GM18499 (cell line): Measurements from ENCODE around the gene ZNF469.
"Not testable (repeated sequence)": the region's sequence is repeated elsewhere in the genome, so short reads cannot be mapped to it uniquely, and the experiment has no call there.

ENCODE experiments used
- ATAC-seq: cut with Tn5 transposase; IDR thresholded peaks from one replicate; pipeline ENCODE4 v1.9.1; 2021; ENCODE audit warnings: moderate number of reproducible peaks; ENCODE audit not compliant: insufficient read depth, unreplicated experiment

ZNF469 gene

DNA sequence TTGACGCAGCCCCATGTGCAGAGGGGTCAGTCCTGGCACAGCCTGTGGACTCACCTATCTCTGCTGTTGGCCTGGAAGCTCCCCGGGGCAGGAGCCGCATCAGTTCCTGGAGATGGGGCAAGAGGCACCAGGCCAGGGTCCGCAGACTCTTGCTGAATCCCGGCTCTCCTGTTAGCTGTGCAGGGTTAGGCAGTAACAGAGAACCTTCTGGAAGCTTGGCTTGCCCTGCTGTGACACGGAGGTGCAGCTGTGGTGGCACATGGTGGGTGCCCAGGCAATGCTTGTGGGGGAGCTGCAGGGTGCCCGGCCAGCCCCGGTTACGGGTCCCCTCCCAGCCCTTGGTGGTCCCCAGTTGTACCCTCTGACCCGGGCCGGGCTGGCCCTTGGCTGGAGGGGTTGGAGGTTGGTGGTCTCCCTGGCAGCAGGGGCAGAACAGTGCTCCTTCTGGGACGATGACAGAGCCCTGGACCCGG, 26.0 kb upstream of the ZNF469 start:
- ATAC-seq, result no peak

DNA sequence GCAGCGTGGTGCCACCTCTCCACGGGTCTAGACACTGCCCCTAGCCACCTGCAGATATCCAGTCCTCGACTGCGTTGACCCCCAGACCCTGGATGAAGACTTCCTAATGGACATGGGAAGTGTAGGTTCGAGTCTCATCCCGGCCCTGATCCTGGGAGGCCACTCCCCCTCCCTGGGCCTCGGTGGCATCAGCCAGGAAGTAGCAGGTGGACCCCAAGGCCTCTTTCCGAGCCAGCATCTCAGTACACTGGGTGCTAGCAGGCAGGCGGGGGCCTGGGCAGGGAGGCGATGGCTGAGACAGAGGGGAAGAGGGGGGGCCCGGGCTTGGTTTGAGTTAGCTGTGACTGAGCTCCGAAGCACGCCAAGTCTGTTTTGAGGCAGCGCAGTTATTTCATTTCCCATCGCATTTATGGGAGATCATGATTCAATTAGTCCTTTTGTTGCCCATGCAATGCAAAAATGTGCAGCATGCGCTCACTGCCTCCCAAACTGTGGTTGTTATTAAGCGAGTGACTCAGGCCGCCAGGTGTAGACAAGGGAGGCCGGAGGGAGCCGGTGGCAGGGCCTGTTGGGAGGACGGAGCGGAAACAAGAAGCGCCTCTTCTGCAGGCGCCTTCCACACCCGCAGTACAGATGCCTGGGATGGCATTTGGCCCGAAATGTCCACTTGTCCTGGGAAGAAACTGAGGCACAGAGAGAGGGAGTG, 25.3 kb upstream of the ZNF469 start:
- no peak for ATAC-seq

GRCh38 chr16:88358023-88358420, 24.7 kb upstream of the ZNF469 start:
- no peak for ATAC-seq

DNA sequence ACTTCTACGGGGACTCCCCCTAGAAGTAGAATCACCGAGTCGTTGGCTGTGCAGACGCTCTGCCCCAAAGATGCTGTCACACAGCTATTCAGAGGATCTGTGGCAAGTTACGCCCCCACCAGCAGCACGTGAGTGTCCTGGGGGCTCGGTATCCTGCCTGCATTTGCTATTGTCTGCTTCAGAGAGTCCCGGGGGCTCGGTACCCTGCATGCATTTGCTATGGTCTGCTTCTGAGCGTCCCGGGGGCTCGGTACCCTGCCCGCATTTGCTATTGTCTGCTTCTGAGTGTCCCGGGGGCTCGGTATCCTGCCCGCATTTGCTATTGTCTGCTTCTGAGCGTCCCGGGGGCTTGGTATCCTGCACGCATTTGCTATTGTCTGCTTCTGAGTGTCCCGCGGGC, 23.8 kb upstream of the ZNF469 start:
- no peak for ATAC-seq

DNA sequence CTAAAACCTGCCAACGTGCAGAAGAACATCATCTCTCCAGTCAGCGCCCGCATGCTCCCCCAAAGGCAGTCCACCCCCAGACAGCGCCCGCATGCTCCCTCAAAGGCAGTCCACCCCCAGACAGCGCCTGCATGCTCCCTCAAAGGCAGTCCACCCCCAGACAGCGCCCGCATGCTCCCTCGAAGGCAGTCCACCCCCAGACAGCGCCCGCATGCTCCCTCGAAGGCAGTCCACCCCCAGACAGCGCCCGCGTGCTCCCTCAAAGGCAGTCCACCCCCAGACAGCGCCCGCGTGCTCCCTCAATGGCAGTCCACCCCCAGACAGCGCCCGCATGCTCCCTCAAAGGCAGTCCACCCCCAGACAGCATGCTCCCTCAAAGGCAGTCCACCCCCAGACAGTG, 22.4 kb upstream of the ZNF469 start:
- not testable (repeated sequence) for ATAC-seq

DNA sequence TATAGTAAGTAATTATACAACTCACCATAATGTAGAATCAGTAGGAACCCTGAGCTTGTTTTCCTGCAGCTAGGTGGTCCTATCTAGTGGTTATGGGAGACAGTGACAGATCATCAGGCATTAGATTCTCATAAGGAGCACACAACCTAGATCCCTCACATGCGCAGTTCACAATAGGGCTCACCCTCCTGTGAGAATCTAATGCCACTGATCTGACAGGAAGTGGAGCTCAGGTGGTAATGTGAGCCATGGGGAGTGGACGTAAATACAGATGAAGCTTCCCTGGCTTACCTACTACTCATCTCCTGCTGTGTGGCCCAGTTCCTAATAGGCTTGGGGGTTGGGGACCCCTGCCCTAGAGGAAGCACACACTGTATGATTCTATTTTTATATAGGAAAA, 21.8 kb upstream of the ZNF469 start:
- no peak for ATAC-seq

GRCh38 chr16:88361775-88362174, 21.0 kb upstream of the ZNF469 start:
- no peak for ATAC-seq

- ATAC-seq, result no peak
These were observed 19.4 kb upstream of the ZNF469 start for GRCh38 chr16:88363239-88363891.

GRCh38 chr16:88365244-88365865, 17.4 kb upstream of the ZNF469 start:
- no peak for ATAC-seq

- no peak for ATAC-seq
These were observed 16.6 kb upstream of the ZNF469 start for GRCh38 chr16:88366032-88366703.

GRCh38 chr16:88366704-88367047, 16.1 kb upstream of the ZNF469 start:
- no peak for ATAC-seq

GRCh38 chr16:88367560-88367959, 15.2 kb upstream of the ZNF469 start:
- ATAC-seq, result no peak

DNA sequence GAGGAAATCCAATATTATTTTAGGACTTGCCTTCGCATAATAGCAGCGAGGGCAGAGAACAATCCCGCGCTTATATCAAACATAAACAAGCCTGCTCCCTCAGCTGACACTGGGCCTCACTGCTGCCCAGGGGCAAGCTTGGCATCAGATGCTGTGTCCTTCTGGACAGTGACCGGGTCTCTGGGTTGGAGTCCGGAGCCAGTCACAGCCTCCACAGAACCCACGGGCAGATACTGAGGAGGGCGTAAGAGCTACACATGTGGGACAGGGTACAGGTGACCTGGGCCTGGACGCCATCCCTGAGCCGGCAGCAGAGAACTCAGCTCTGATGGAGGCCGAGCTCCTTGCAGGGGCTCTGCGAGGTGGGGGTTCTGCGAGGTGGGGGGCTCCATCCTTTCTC, 14.7 kb upstream of the ZNF469 start:
- no peak for ATAC-seq

- no peak for ATAC-seq
These were observed 13.8 kb upstream of the ZNF469 start for GRCh38 chr16:88368994-88369393.

- ATAC-seq, result no peak
These were observed 13.2 kb upstream of the ZNF469 start for GRCh38 chr16:88369447-88370008.

GRCh38 chr16:88370365-88370764, 12.4 kb upstream of the ZNF469 start:
- no peak for ATAC-seq

- ATAC-seq, result no peak
These were observed 10.2 kb upstream of the ZNF469 start for GRCh38 chr16:88372522-88372921.

GRCh38 chr16:88373211-88373610, 9.5 kb upstream of the ZNF469 start:
- no peak for ATAC-seq

- no peak for ATAC-seq
These were observed 8.7 kb upstream of the ZNF469 start for GRCh38 chr16:88373927-88374492.

- ATAC-seq, result no peak
These were observed 8.0 kb upstream of the ZNF469 start for GRCh38 chr16:88374736-88375135.
